Body of pancreas (tissue), 4 donors: ENCODE measurements around the gene ZNF117.

Experiments used
- POLR2A ChIP-seq, 3 donors: fragments of 450-650 bp; IDR thresholded peaks; one replicate each; pipeline ENCODE4 v1.6.1; 2016; ENCODE audit warnings: antibody characterized with exemption in 3 of 3, mild to moderate bottlenecking in 2 of 3
- TF ChIP-seq, protein P1 (sequence below), 7 experiments: fragments of 450-650 bp in 4 of 7; fragments of 200-600 bp in 3 of 7; sonication (generic) in 3 of 7; IDR thresholded peaks; one replicate each; pipeline ENCODE4 v1.5.1; 2016 to 2019; ENCODE audit warnings: antibody characterized with exemption in 7 of 7

GRCh38 chr7:64965594-64965993, 25.2 kb downstream of the ZNF117 start:
- TF ChIP-seq POLR2A (IDR thresholded peaks at IDR 0.05), result no peak
- TF ChIP-seq, protein P1, sequence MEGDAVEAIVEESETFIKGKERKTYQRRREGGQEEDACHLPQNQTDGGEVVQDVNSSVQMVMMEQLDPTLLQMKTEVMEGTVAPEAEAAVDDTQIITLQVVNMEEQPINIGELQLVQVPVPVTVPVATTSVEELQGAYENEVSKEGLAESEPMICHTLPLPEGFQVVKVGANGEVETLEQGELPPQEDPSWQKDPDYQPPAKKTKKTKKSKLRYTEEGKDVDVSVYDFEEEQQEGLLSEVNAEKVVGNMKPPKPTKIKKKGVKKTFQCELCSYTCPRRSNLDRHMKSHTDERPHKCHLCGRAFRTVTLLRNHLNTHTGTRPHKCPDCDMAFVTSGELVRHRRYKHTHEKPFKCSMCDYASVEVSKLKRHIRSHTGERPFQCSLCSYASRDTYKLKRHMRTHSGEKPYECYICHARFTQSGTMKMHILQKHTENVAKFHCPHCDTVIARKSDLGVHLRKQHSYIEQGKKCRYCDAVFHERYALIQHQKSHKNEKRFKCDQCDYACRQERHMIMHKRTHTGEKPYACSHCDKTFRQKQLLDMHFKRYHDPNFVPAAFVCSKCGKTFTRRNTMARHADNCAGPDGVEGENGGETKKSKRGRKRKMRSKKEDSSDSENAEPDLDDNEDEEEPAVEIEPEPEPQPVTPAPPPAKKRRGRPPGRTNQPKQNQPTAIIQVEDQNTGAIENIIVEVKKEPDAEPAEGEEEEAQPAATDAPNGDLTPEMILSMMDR (IDR thresholded peaks at IDR 0.05), result no peak
